Right atrium auricular region (tissue), 2 donors: Measurements from ENCODE around the gene HDAC9. TPM values are rescaled to one million over a fixed set of nuclear protein-coding genes. Genes with fewer than 3 reads are reported as not detected.
"Not testable (repeated sequence)": the region's sequence is repeated elsewhere in the genome, so short reads cannot be mapped to it uniquely, and the experiment has no call there.

Experiments used
- DNase-seq: peaks from one replicate; pipeline ENCODE4 v3.0.0-alpha.2; 2019; ENCODE audit warnings: low spot score
- H3K27ac ChIP-seq, 2 donors: fragments of 200-600 bp; sonication (generic); 1 replicate in 1 of 2; 2 replicates in 1 of 2; pipeline ENCODE4 v1.5.1; 2016 to 2019
- H3K27me3 ChIP-seq, 2 donors: fragments of 200-600 bp; sonication (generic); one replicate each; pipeline versions ENCODE4 v1.5.1 to v1.6.0; 2017 to 2019
- H3K36me3 ChIP-seq: fragments of 200-600 bp; sonication (generic); one replicate; pipeline ENCODE4 v1.5.1; 2016
- H3K4me1 ChIP-seq, 2 donors: fragments of 200-600 bp; sonication (generic); one replicate each; pipeline versions ENCODE4 v1.5.1 to v1.6.0; 2017 to 2019
- H3K4me3 ChIP-seq, 2 donors: fragments of 200-600 bp; sonication (generic); 1 replicate in 1 of 2; 2 replicates in 1 of 2; pipeline ENCODE4 v1.5.1; 2017 to 2019; ENCODE audit warnings: mild to moderate bottlenecking in 1 of 2, moderate library complexity in 1 of 2
- H3K9me3 ChIP-seq, 2 donors: fragments of 200-600 bp; sonication (generic); one replicate each; pipeline ENCODE4 v1.5.1; 2019
- total RNA-seq, 2 donors: library from RNA; depleted of rRNA; stranded (reverse); fragments of >200 nt; gene quantifications; one replicate each; pipeline ENCODE4 v1.1.0, GENCODE V29; 2016
- TF ChIP-seq, protein P1 (sequence below), 2 donors: fragments of 200-600 bp; sonication (generic); IDR thresholded peaks; one replicate each; pipeline ENCODE4 v1.5.1; 2019; ENCODE audit warnings: antibody characterized with exemption in 2 of 2

Gene HDAC9
- total RNA-seq, 2 donors from 2014 or later: 16.6 to 28.0 TPM

DNA sequence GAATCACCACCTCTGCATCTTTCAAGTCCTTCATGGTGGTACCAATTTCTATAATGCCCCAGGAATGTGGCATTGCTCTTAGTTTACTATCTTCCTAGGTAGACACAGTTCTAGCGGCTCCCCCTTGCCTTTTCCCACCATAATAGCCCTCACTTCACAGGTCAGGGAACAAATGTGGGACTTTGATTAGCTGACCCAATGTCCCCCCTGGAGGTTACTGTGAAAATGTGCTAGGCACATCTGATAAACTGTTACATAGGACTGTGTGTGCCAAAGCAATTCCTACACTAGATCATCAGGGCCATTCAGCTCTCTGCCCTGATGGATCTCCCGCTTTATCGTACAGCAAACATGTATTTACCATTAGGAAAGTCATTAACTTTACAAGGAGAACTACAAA lies 527.9 kb downstream of the HDAC9 start:
- H3K4me3 ChIP-seq: no peak overlapping the region
- no peaks in the 10 kb centered on the region for H3K4me1 ChIP-seq
- no peaks in the 10 kb centered on the region for H3K9me3 ChIP-seq
- H3K36me3 ChIP-seq: no peaks in the 10 kb centered on the region
- H3K27ac ChIP-seq: no peak overlapping the region
- TF ChIP-seq, protein P1, sequence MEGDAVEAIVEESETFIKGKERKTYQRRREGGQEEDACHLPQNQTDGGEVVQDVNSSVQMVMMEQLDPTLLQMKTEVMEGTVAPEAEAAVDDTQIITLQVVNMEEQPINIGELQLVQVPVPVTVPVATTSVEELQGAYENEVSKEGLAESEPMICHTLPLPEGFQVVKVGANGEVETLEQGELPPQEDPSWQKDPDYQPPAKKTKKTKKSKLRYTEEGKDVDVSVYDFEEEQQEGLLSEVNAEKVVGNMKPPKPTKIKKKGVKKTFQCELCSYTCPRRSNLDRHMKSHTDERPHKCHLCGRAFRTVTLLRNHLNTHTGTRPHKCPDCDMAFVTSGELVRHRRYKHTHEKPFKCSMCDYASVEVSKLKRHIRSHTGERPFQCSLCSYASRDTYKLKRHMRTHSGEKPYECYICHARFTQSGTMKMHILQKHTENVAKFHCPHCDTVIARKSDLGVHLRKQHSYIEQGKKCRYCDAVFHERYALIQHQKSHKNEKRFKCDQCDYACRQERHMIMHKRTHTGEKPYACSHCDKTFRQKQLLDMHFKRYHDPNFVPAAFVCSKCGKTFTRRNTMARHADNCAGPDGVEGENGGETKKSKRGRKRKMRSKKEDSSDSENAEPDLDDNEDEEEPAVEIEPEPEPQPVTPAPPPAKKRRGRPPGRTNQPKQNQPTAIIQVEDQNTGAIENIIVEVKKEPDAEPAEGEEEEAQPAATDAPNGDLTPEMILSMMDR (IDR thresholded peaks at IDR 0.05): no peak
- DNase-seq: no peak
- no peaks in the 10 kb centered on the region for H3K27me3 ChIP-seq

DNA sequence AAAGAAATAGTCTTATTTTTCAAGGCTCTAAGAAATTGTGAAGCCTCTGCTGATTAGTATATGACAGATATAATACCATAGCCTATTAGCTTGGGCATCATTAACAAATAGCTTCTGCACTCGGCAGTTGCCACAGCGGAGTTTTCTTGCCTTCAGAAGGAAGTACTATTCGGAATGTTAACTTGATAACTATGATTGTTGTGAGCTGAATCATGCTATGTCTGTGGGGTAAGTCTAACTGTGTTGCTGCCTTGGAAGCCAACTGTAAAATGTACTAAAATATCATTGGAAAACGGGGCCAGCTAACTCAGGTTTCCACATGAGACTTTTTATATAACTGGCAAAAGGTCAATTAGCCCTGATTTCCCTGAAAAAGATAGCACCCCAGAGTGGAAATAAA lies 528.7 kb downstream of the HDAC9 start:
- H3K4me3 ChIP-seq: no peak overlapping the region
- H3K9me3 ChIP-seq: no peaks in the 10 kb centered on the region
- H3K36me3 ChIP-seq: no peaks in the 10 kb centered on the region
- H3K27me3 ChIP-seq: no peaks in the 10 kb centered on the region
- TF ChIP-seq, protein P1 (IDR thresholded peaks at IDR 0.05): no peak
- DNase-seq: no peak
- H3K4me1 ChIP-seq: no peaks in the 10 kb centered on the region
- H3K27ac ChIP-seq: no peak overlapping the region

DNA sequence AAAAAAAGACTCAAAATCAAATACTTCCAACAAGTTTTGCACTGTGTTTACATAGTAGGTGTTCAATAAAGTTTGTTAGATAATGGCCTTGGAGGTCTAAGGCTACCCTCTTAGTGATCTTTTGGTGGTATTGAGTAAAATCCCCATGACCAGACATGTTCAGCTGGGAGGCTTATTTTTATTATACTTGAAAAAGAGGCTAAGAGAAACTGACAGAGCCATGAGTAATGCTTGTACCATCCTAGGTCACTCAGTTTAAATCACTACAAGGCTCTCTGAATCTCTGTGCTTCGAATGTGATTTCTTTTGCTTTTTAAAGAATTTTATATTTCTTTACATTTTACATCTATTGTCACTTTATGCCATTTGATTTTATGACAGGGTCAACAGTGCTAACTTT lies 531.3 kb downstream of the HDAC9 start:
- no peak overlapping the region for H3K27ac ChIP-seq
- H3K9me3 ChIP-seq: no peaks in the 10 kb centered on the region
- no peaks in the 10 kb centered on the region for H3K27me3 ChIP-seq
- H3K4me1 ChIP-seq: no peaks in the 10 kb centered on the region
- H3K36me3 ChIP-seq: no peaks in the 10 kb centered on the region
- H3K4me3 ChIP-seq: no peak overlapping the region
- TF ChIP-seq, protein P1 (IDR thresholded peaks at IDR 0.05): no peak
- DNase-seq: no peak

DNA sequence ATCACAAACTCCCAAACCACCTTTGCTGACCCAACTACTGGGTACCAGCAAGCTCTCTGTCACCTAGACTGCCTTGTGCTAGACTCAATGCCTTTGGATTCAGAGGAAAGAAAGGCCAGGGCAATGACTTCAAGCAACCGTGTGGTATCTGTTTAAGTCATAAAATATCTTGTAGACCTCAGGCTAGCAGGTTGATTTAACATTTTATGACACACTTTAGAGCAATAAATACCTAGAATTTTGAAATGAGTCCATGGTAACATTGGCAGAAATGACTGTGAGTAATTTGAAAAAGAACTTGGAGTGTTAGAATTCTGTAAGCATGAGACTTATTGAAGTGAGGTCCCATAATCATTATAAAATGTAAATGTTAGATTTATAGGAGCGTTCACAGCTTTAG lies 534.7 kb downstream of the HDAC9 start:
- no peak overlapping the region for H3K4me3 ChIP-seq
- H3K9me3 ChIP-seq: peaks cover 0 to 9% of the 10 kb centered on the region in 2 donors
- no peaks in the 10 kb centered on the region for H3K36me3 ChIP-seq
- no peak for DNase-seq
- TF ChIP-seq, protein P1 (IDR thresholded peaks at IDR 0.05): no peak
- H3K4me1 ChIP-seq: no peaks in the 10 kb centered on the region
- no peak overlapping the region for H3K27ac ChIP-seq
- no peaks in the 10 kb centered on the region for H3K27me3 ChIP-seq

DNA sequence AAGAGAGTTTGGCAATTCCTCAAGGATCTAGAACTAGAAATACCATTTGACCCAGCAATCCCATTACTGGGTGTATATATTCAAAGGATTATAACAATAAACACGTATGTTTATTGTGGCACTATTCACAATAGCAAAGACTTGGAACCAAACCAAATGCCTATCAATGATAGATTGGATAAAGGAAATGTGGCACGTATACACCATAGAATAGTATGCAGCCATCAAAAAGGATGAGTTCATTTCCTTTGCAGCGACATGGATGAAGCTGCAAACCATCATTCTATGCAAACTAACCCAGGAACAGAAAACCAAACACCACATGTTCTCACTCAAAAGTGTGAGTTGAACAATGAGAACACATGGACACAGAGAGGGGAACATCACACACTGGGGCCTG lies 537.4 kb downstream of the HDAC9 start:
- DNase-seq, H3K4me1 ChIP-seq, H3K4me3 ChIP-seq, H3K27ac ChIP-seq, H3K36me3 ChIP-seq, H3K27me3 ChIP-seq: not testable (repeated sequence)
- peaks cover 0 to 15% of the 10 kb centered on the region in 2 donors for H3K9me3 ChIP-seq

DNA sequence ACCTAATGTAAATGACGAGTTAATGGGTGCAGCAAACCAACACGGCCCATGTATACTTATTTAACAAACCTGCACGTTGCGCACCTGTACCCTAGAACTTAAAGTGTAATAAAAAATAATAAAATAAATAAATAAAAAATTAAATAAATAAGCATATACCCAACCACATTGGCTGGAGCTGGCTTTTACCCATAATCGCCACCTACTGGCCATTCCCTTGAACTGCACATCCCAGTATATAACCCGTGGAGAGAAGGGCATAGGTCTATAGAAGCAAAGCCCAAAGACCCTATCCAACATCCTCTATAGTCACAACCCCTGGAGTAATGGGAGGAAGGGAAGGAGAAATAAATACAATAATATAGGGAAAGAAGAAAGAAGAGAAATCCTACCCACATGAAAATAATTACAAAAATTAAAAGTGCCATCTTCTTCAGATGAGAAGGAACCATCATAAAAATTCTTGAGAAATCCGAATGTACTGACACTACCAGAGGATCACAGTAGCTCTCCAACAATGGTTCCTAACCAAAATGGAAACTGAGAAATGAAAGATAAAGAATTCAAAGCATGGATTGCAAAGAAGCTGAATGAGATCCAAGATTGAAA lies 556.3 kb downstream of the HDAC9 start:
- H3K27me3 ChIP-seq: no peaks in the 10 kb centered on the region
- DNase-seq: no peak
- TF ChIP-seq, protein P1 (IDR thresholded peaks at IDR 0.05): peak; percentile 65 to 73

More for the DNA sequence above, 556.3 kb downstream of the HDAC9 start:
- Histone ChIP-seq H3K4me1 (no peaks in the 10 kb centered on the region), H3K27ac (no peak overlapping the region), H3K4me3 (no peak overlapping the region), H3K36me3 (no peaks in the 10 kb centered on the region), H3K9me3 (peaks cover 0 to 17% of the 10 kb centered on the region in 2 donors)
